Smooth muscle cell (in vitro differentiated cells): Measurements from ENCODE around the gene FBXW5. TPM values are rescaled to one million over a fixed set of nuclear protein-coding genes. Genes with fewer than 3 reads are reported as not detected.

ENCODE experiments used
- DNase-seq: peaks from one replicate; lab custom pipeline; 2025; ENCODE audit not compliant: unreplicated experiment; lab: John Stamatoyannopoulos, UW
- H2AFZ ChIP-seq: fragments of 200-600 bp; sonication (generic); 2 replicates; pipeline ENCODE4 v1.6.0; 2016; ENCODE audit warnings: antibody characterized with exemption, low read depth, mild to moderate bottlenecking
- H3F3A ChIP-seq: fragments of 200-600 bp; sonication (generic); 2 replicates; pipeline ENCODE4 v1.6.0; 2017; ENCODE audit warnings: antibody characterized with exemption, low read depth
- H3K27ac ChIP-seq: fragments of 200-600 bp; sonication (generic); 2 replicates; pipeline ENCODE4 v1.5.1; 2016; ENCODE audit warnings: low read depth, mild to moderate bottlenecking
- H3K27me3 ChIP-seq: fragments of 200-600 bp; sonication (generic); 2 replicates; pipeline ENCODE4 v1.6.1; 2016; ENCODE audit warnings: low read depth, mild to moderate bottlenecking
- H3K36me3 ChIP-seq: fragments of 200-600 bp; sonication (generic); 2 replicates; pipeline ENCODE4 v1.5.1; 2016; ENCODE audit warnings: low read depth
- H3K4me1 ChIP-seq: fragments of 200-600 bp; sonication (generic); 2 replicates; pipeline ENCODE4 v1.5.1; 2016; ENCODE audit warnings: low read depth
- H3K4me2 ChIP-seq: fragments of 200-600 bp; sonication (generic); 2 replicates; pipeline ENCODE4 v1.6.0; 2016; ENCODE audit warnings: mild to moderate bottlenecking
- H3K4me3 ChIP-seq: fragments of 200-600 bp; sonication (generic); 2 replicates; pipeline ENCODE4 v1.5.1; 2016; ENCODE audit warnings: mild to moderate bottlenecking
- H3K79me2 ChIP-seq: fragments of 200-600 bp; sonication (generic); 2 replicates; pipeline ENCODE4 v1.6.0; 2016; ENCODE audit warnings: low read depth, mild to moderate bottlenecking
- H3K9ac ChIP-seq: fragments of 200-600 bp; sonication (generic); 2 replicates; pipeline ENCODE4 v1.6.0; 2016; ENCODE audit warnings: low read depth
- H3K9me3 ChIP-seq: fragments of 200-600 bp; sonication (generic); replicated peaks from 2 replicates; pipeline ENCODE4 v1.5.1; 2016; ENCODE audit warnings: low read depth
- H4K20me1 ChIP-seq: fragments of 200-600 bp; sonication (generic); 2 replicates; pipeline ENCODE4 v1.6.0; 2016; ENCODE audit warnings: low read depth
- WGBS: methylation state at CpG from one replicate; pipeline ENCODE4 v1.1.7; 2016; ENCODE audit warnings: low lambda C conversion rate; 5-methylcytosine and 5-hydroxymethylcytosine counted together
- polyA plus RNA-seq: library from polyadenylated mRNA; unstranded; fragments of >200 nt; fragmentation: Nextera tagmentation; extraction: Ambion mirVana; gene quantifications from 2 replicates; pipeline ENCODE4 v1.2.1, GENCODE V29; 2016
- total RNA-seq: library from RNA; depleted of rRNA; stranded (reverse); fragments of >200 nt; gene quantifications from 2 replicates; pipeline ENCODE4 v1.2.3, GENCODE V29; 2014
- TF ChIP-seq, protein P1 (sequence below): fragments of 200-600 bp; sonication (generic); IDR thresholded peaks from 2 replicates; pipeline ENCODE4 v1.5.1; 2017; ENCODE audit warnings: borderline replicate concordance, mild to moderate bottlenecking, antibody characterized with exemption; ENCODE audit not compliant: insufficient read depth, poor library complexity, severe bottlenecking

Gene FBXW5
- total and polyA plus RNA-seq, 2 experiments from 2014 or later, result 70.5 to 105 TPM

DNA sequence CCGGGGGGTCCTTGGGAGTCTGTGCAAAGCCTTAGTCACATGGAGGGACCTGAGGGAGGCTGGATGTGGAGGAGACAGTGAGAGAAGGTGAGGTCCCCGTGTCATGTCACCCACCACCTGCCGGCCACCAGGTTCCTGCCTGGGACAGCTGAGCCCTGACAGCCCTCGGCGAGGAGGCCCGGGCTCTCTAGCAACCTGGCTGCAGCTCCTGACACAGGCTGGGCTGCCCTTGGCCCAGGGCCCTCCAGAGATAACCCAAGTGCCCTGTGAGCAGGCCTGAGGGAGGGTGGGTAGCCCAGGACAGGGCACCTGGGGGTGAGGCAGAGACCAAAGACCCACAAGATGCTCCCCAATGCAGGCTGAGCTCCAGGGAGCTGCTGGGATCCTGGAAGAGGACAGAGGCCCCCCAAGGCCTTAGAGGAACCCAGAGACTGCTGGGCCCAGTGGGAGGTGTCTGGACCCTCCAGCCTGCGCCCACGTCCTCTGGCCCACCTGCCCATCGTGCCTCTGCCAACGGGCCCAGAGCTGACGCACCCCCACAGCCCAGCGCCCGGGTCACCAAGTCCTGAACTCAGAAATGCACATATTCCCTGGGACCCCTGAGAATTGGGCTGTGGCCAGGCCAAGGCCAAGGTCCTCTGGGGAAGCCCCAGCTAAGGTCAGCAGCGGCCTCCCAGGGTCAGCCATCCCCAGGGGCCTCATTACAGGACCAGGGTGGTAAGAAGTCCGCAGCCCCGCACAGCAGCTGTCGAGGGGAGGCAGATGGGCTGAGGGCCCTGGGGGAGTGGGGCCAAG is 24.0 kb upstream of the FBXW5 start:
- Histone ChIP-seq H3K79me2 (no peaks in the 10 kb centered on the region), H3K27me3 (no peaks in the 10 kb centered on the region), H3K4me2 (no peak overlapping the region), H3K36me3 (no peaks in the 10 kb centered on the region), H3K9me3 (no peaks in the 10 kb centered on the region), H3F3A (no peaks in the 10 kb centered on the region), H3K4me3 (no peak overlapping the region), H4K20me1 (no peaks in the 10 kb centered on the region), H3K4me1 (no peaks in the 10 kb centered on the region), H2AFZ (no peak overlapping the region), H3K9ac (no peak overlapping the region), H3K27ac (no peak overlapping the region)
- no peak for DNase-seq
- WGBS, result 96% methylated on average over 17 of the region's 17 CpGs
- TF ChIP-seq, protein P1, sequence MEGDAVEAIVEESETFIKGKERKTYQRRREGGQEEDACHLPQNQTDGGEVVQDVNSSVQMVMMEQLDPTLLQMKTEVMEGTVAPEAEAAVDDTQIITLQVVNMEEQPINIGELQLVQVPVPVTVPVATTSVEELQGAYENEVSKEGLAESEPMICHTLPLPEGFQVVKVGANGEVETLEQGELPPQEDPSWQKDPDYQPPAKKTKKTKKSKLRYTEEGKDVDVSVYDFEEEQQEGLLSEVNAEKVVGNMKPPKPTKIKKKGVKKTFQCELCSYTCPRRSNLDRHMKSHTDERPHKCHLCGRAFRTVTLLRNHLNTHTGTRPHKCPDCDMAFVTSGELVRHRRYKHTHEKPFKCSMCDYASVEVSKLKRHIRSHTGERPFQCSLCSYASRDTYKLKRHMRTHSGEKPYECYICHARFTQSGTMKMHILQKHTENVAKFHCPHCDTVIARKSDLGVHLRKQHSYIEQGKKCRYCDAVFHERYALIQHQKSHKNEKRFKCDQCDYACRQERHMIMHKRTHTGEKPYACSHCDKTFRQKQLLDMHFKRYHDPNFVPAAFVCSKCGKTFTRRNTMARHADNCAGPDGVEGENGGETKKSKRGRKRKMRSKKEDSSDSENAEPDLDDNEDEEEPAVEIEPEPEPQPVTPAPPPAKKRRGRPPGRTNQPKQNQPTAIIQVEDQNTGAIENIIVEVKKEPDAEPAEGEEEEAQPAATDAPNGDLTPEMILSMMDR, result no peak

DNA sequence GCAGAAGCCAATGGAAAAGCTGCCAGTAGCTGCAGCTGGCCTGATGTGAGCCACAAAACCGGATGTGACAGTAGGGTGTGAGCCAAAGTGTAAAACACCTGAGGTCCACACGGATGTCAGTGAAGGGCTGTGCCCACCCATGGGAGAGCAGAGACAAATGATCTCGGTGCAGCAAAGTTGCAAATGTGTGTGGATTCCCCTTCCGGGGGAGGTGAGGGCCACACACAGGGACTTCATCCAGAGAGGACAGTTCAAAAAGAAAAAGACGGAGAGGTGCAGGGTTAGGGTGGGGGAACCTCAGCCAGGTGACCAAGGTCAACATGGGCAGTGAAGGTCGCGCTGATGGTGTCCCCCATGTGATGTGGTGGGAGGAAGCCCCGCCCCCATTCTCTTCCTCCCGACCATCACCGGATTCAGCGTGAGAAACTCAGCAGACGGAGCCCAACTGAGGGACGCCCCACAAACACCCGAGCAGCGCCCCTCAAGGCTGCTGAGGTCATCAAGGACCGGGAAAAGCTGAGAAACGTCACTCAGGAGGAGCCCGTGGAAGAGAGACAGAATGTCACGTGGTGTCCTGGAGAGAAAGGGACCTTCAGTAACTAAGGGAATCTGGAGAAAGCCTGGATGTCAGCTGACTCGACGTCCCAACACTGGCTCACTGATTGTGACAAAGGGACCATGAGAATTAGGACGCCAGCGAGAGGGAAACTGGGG is 21.4 kb upstream of the FBXW5 start:
- Histone ChIP-seq H4K20me1 (no peaks in the 10 kb centered on the region), H3F3A (no peaks in the 10 kb centered on the region), H3K9me3 (no peaks in the 10 kb centered on the region), H3K27ac (no peak overlapping the region), H2AFZ (no peak overlapping the region), H3K36me3 (no peaks in the 10 kb centered on the region), H3K27me3 (no peaks in the 10 kb centered on the region), H3K79me2 (no peaks in the 10 kb centered on the region), H3K4me1 (no peaks in the 10 kb centered on the region), H3K4me3 (no peak overlapping the region), H3K9ac (no peak overlapping the region), H3K4me2 (no peak overlapping the region)
- no peak for DNase-seq
- TF ChIP-seq, protein P1, result no peak
- WGBS, result 62% methylated on average over 23 of the region's 23 CpGs

DNA sequence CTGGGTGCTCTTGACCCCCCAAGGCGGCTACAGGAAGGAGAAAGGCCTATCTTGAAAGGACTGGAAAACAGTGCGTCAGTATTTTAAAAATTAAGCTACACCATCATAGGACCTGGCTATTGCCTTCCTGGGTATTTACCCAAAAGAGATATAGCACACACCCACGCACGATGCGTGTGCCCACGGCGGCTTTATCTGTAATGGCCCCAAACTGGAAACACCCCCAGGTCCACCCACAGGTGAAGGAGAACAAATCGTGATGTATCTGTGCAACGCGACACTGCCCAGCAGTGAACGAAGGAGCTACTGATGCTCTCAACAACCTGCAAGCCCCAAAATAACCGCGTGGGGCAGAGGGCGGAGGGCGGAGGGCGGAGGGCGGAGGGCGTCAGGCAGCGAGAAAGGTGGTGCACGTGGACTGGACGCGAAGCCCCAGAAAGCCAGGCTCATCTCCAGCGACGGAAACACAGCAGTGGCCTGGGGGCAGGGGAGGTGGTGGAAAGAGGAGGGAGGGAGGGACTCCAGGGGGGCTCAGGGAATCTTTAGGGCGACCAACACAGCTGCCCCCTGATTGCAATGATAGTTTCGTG is 20.4 kb upstream of the FBXW5 start:
- Histone ChIP-seq H3K79me2 (no peaks in the 10 kb centered on the region), H2AFZ (no peak overlapping the region), H3K27me3 (no peaks in the 10 kb centered on the region), H3K4me3 (no peak overlapping the region), H3K9ac (no peak overlapping the region), H3K4me2 (no peak overlapping the region), H3K27ac (no peak overlapping the region), H3K36me3 (no peaks in the 10 kb centered on the region), H3K4me1 (no peaks in the 10 kb centered on the region), H3K9me3 (no peaks in the 10 kb centered on the region), H4K20me1 (no peaks in the 10 kb centered on the region), H3F3A (no peaks in the 10 kb centered on the region)
- WGBS, result 89% methylated on average over 21 of the region's 26 CpGs
- no peak for DNase-seq
- TF ChIP-seq, protein P1, result no peak
